PC-3 (cell line): ENCODE results near the gene ELAC2. TPM values are rescaled to one million over a fixed set of nuclear protein-coding genes. Genes with fewer than 3 reads are reported as not detected.

Experiments
- ATAC-seq: fragments of 200-7000 bp; cut with Tn5 transposase; 2 replicates; pipeline ENCODE4 v1.9.1; 2020; ENCODE audit warnings: mild to moderate bottlenecking, moderate library complexity
- BruUV-seq: library from RNA; stranded (reverse); fragments of 400-500 nt; replicated peaks from 2 replicates; lab custom pipeline; 2021; lab: Mats Ljungman, UMichigan
- CTCF ChIA-PET: fragments of 300-600 bp; sonication (Branson Sonifier 250); formaldehyde crosslinking; loops from one replicate; lab custom pipeline; 2022; ENCODE audit warnings: antibody characterized with exemption; lab: Charles Lee
- POLR2A ChIA-PET: fragments of 300-600 bp; sonication (Branson Sonifier 250); formaldehyde crosslinking; loops from one replicate; lab custom pipeline; 2022; ENCODE audit warnings: antibody characterized with exemption; ENCODE audit not compliant: unreplicated experiment; lab: Charles Lee
- DNase-seq: peaks from one replicate; pipeline ENCODE4 v3.0.0-alpha.2; 2015
- H2AFZ ChIP-seq: fragments of 300-600 bp; sonication (generic); 2 replicates; pipeline ENCODE4 v1.6.0; 2016; ENCODE audit warnings: antibody characterized with exemption, low read length
- H3F3A ChIP-seq: fragments of 300-600 bp; sonication (generic); one replicate; pipeline ENCODE4 v1.6.0; 2017; ENCODE audit warnings: antibody characterized with exemption, low read length, control low read depth, mild to moderate bottlenecking; ENCODE audit not compliant: unreplicated experiment
- H3K27ac ChIP-seq: fragments of 300-600 bp; sonication (generic); 2 replicates; pipeline ENCODE4 v1.5.1; 2016; ENCODE audit warnings: mild to moderate bottlenecking, low read length
- H3K27me3 ChIP-seq: fragments of 300-600 bp; sonication (generic); 2 replicates; pipeline ENCODE4 v1.6.1; 2016; ENCODE audit warnings: low read length, mixed read lengths
- H3K36me3 ChIP-seq: fragments of 300-600 bp; sonication (generic); 2 replicates; pipeline ENCODE4 v1.6.1; 2016; ENCODE audit warnings: low read depth, mixed run types, low read length, mixed read lengths
- H3K4me1 ChIP-seq: fragments of 300-600 bp; sonication (generic); 2 replicates; pipeline ENCODE4 v1.5.1; 2016; ENCODE audit warnings: low read length; ENCODE audit not compliant: insufficient read depth
- H3K4me2 ChIP-seq: fragments of 300-600 bp; sonication (generic); 2 replicates; pipeline ENCODE4 v1.6.0; 2016; ENCODE audit warnings: low read length
- H3K4me3 ChIP-seq: fragments of 300-600 bp; sonication (generic); 2 replicates; pipeline ENCODE4 v1.5.1; 2016; ENCODE audit warnings: mild to moderate bottlenecking, low read length, mixed read lengths
- H3K79me2 ChIP-seq: fragments of 300-600 bp; sonication (generic); 2 replicates; pipeline ENCODE4 v1.6.1; 2017; ENCODE audit warnings: low read length, mixed read lengths
- H3K9ac ChIP-seq: fragments of 300-600 bp; sonication (generic); 2 replicates; pipeline ENCODE4 v1.6.0; 2016; ENCODE audit warnings: mild to moderate bottlenecking, low read length
- H3K9me2 ChIP-seq: fragments of 300-600 bp; sonication (generic); replicated peaks from 2 replicates; pipeline ENCODE4 v1.6.1; 2016; ENCODE audit warnings: mixed run types, low read length, mixed read lengths
- H3K9me3 ChIP-seq: fragments of 300-600 bp; sonication (generic); 2 replicates; pipeline ENCODE4 v1.6.1; 2016; ENCODE audit warnings: low read length, mixed read lengths
- H4K20me1 ChIP-seq: fragments of 300-600 bp; sonication (generic); 2 replicates; pipeline ENCODE4 v1.6.1; 2016; ENCODE audit warnings: low read length, mixed read lengths
- CTCF ChIP-seq: fragments of 300-600 bp; sonication (generic); conservative IDR thresholded peaks from 2 replicates; pipeline ENCODE4 v1.5.1; 2017; ENCODE audit warnings: antibody characterized with exemption, low read depth, mild to moderate bottlenecking, low read length
- EZH2 ChIP-seq: fragments of 300-600 bp; sonication (generic); IDR thresholded peaks from one replicate; pipeline ENCODE4 v1.6.1; 2017; ENCODE audit warnings: antibody characterized with exemption, mild to moderate bottlenecking, low read length; ENCODE audit not compliant: unreplicated experiment
- EZH2phosphoT487 ChIP-seq: fragments of 300-600 bp; sonication (generic); IDR thresholded peaks from 2 replicates; pipeline ENCODE4 v1.6.1; 2018; ENCODE audit warnings: mild to moderate bottlenecking, antibody characterized with exemption, low read length, borderline replicate concordance
- intact Hi-C: fragments of 100-400 bp; cut with micrococcal nuclease; formaldehyde crosslinking; loops from 2 replicates; pipeline ENCODE4 v1.9.0; 2023
- total RNA-seq: library from RNA; depleted of rRNA; stranded (reverse); fragments of >200 nt; gene quantifications from 2 replicates; pipeline ENCODE4 v1.2.3, GENCODE V29; 2014

The ELAC2 gene
- total RNA-seq, 1 experiment from 2014 or later = 270 TPM

DNA sequence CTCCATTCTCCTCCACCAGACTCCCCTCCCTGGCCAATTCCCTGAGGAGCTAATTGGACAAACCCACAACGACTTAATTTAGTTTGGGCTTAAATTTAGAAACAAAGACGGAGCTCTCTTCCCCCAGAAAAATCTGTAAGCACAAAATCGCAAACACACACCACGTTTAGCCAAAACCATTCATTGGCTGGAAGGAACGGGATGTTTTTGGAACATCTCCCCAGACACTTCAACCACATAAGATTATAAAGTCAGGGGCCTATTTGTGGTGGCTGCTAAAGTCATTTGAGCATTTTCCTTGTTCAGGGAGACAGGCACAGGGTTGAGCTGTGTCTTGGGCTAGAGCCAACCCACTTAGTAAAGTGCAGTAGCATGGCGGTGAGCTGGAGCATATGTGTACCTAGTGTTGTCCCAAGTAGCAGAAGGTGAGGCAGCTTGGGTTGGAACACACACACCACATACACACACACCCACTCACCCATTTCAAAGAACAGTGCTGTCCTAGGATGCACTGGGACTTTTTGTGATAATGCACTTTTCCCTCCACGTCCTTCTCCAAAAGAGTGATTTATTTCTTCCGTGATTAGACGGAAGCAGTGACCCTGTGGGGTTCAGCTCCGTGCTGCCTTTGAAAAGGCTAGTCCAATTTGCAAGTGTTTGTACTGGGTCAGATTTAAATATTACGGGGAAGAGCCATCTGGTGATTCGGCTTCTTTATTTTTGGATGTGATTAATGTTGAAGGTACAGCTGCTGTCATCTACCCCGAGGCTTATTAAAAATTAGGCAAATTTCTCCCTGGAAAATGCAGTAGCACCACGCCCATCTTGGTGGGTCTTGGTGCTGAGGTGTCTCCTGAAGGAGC is 32.2 kb downstream of the ELAC2 start:
- Histone ChIP-seq H4K20me1 (no peaks in the 10 kb centered on the region), H3K9me3 (no peaks in the 10 kb centered on the region), H3K4me1 (peaks cover 11% of the 10 kb centered on the region; the same call in 1 of the 2 replicates), H2AFZ (no peak overlapping the region), H3K4me3 (no peak overlapping the region), H3K4me2 (no peak overlapping the region), H3K9ac (no peak overlapping the region), H3K27me3 (no peaks in the 10 kb centered on the region), H3K9me2 (no peaks in the 10 kb centered on the region), H3F3A (no peaks in the 10 kb centered on the region), H3K36me3 (no peaks in the 10 kb centered on the region), H3K79me2 (no peaks in the 10 kb centered on the region), H3K27ac (no peak overlapping the region)
- no peak for DNase-seq
- intact Hi-C loops = no loop called here
- no peak for ATAC-seq
- POLR2A ChIA-PET = no interaction called here
- BruUV-seq = no TSS peak
- TF ChIP-seq EZH2 (no peak), EZH2phosphoT487 (no peak), CTCF (no peak)
- CTCF ChIA-PET = no interaction called here

GRCh38 chr17:12983991-12984884 is 33.6 kb downstream of the ELAC2 start:
- no peak for TF ChIP-seq EZH2
- TF ChIP-seq CTCF = no peak
- no peak for TF ChIP-seq EZH2phosphoT487
- H3K9me2 ChIP-seq = no peaks in the 10 kb centered on the region
- DNase-seq = peak; percentile 65

More at GRCh38 chr17:12983991-12984884, 33.6 kb downstream of the ELAC2 start:
- Histone ChIP-seq H3K9ac (no peak overlapping the region), H4K20me1 (no peaks in the 10 kb centered on the region), H3K36me3 (no peaks in the 10 kb centered on the region), H3K4me1 (peaks cover 11% of the 10 kb centered on the region; the same call in 1 of the 2 replicates), H3F3A (no peaks in the 10 kb centered on the region), H3K4me3 (no peak overlapping the region), H3K27me3 (peaks cover 4% of the 10 kb centered on the region; the same call in 1 of the 2 replicates), H3K4me2 (no peak overlapping the region), H3K27ac (no peak overlapping the region), H3K9me3 (no peaks in the 10 kb centered on the region), H3K79me2 (no peaks in the 10 kb centered on the region), H2AFZ (no peak overlapping the region)
- intact Hi-C loops = no loop called here
- POLR2A ChIA-PET = interaction anchor here (0.6 kb wide), 1 partner anchor 987 kb away, joined by 4 read pairs; the partner anchor contains the start of gene ZNF18
- peak; percentile 51 for ATAC-seq
- no TSS peak for BruUV-seq
- CTCF ChIA-PET = no interaction called here
